GM23338 (cell line): ENCODE results near the gene UNC93B1. TPM values are rescaled to one million over a fixed set of nuclear protein-coding genes. Genes with fewer than 3 reads are reported as not detected.

Experiments used
- ATAC-seq: fragments of 200-7000 bp; cut with Tn5 transposase; 3 replicates; pipeline ENCODE4 v1.9.1; 2020
- DNase-seq: peaks from one replicate; pipeline ENCODE4 v3.0.0-alpha.2; 2015; ENCODE audit warnings: low spot score
- H2AFZ ChIP-seq: fragments of 200-600 bp; sonication (generic); 2 replicates; pipeline ENCODE4 v1.8.0; 2016; ENCODE audit warnings: antibody characterized with exemption, mild to moderate bottlenecking, moderate library complexity
- H3F3A ChIP-seq: fragments of 200-600 bp; sonication (generic); replicated peaks from 2 replicates; pipeline ENCODE4 v1.8.0; 2017; ENCODE audit warnings: antibody characterized with exemption, mixed run types, low read depth
- H3K27ac ChIP-seq: fragments of 200-600 bp; sonication (generic); 2 replicates; pipeline ENCODE4 v1.6.1; 2016; ENCODE audit warnings: low read depth
- H3K27me3 ChIP-seq: fragments of 200-600 bp; sonication (generic); 2 replicates; pipeline ENCODE4 v1.8.0; 2016; ENCODE audit warnings: mild to moderate bottlenecking, mixed run types, moderate library complexity; ENCODE audit not compliant: insufficient read depth
- H3K36me3 ChIP-seq: fragments of 200-600 bp; sonication (generic); 2 replicates; pipeline ENCODE4 v1.8.0; 2016; ENCODE audit warnings: mild to moderate bottlenecking; ENCODE audit not compliant: insufficient read depth
- H3K4me1 ChIP-seq: fragments of 200-600 bp; sonication (generic); 2 replicates; pipeline ENCODE4 v1.8.0; 2016; ENCODE audit warnings: mild to moderate bottlenecking, moderate library complexity; ENCODE audit not compliant: insufficient read depth
- H3K4me2 ChIP-seq: fragments of 200-600 bp; sonication (generic); 2 replicates; pipeline ENCODE4 v1.7.1; 2017; ENCODE audit warnings: mixed run types
- H3K4me3 ChIP-seq: fragments of 200-600 bp; sonication (generic); 2 replicates; pipeline ENCODE4 v1.6.1; 2016; ENCODE audit warnings: mixed run types
- H3K79me2 ChIP-seq: fragments of 200-600 bp; sonication (generic); replicated peaks from 2 replicates; pipeline ENCODE4 v1.8.0; 2017; ENCODE audit warnings: mild to moderate bottlenecking; ENCODE audit not compliant: insufficient read depth
- H3K9me2 ChIP-seq: fragments of 200-600 bp; sonication (generic); 2 replicates; pipeline ENCODE4 v1.8.0; 2017; ENCODE audit not compliant: insufficient read depth
- H4K20me1 ChIP-seq: fragments of 200-600 bp; sonication (generic); replicated peaks from 2 replicates; pipeline ENCODE4 v1.8.0; 2017; ENCODE audit warnings: mild to moderate bottlenecking; ENCODE audit not compliant: insufficient read depth
- H3K27ac Mint-ChIP-seq: 2 replicates; pipeline ENCODE4 v1.8.0; 2020; ENCODE audit warnings: inconsistent platforms, mild to moderate bottlenecking, moderate library complexity, mixed read lengths
- H3K27me3 Mint-ChIP-seq: 3 replicates; pipeline ENCODE4 v1.8.0; 2022; ENCODE audit warnings: low read depth, mild to moderate bottlenecking, moderate library complexity, mixed read lengths, inconsistent platforms; ENCODE audit not compliant: insufficient read depth, poor library complexity
- H3K36me3 Mint-ChIP-seq: 3 replicates; pipeline ENCODE4 v1.8.0; 2021; ENCODE audit warnings: low read depth, mild to moderate bottlenecking, inconsistent platforms, moderate library complexity, mixed read lengths
- H3K4me1 Mint-ChIP-seq: 3 replicates; pipeline ENCODE4 v1.8.0; 2020; ENCODE audit warnings: mild to moderate bottlenecking, inconsistent platforms, mixed read lengths
- H3K4me3 Mint-ChIP-seq: 3 replicates; pipeline ENCODE4 v1.8.0; 2021; ENCODE audit warnings: moderate library complexity, mild to moderate bottlenecking, inconsistent platforms, mixed read lengths
- H3K9me3 Mint-ChIP-seq: 3 replicates; pipeline ENCODE4 v1.8.0; 2020; ENCODE audit warnings: moderate library complexity, mild to moderate bottlenecking, inconsistent platforms, mixed read lengths
- CREB1 ChIP-seq: fragments of 250-450 bp; sonication (Bioruptor Pico); IDR thresholded peaks from 2 replicates; pipeline ENCODE4 v1.5.0; 2020; ENCODE audit warnings: low read depth, mild to moderate bottlenecking, moderate library complexity
- ETS1 ChIP-seq: IDR thresholded peaks from 2 replicates; pipeline ENCODE4 v1.6.1; 2016; ENCODE audit warnings: antibody characterized with exemption
- EZH2 ChIP-seq: fragments of 200-600 bp; sonication (generic); IDR thresholded peaks from one replicate; pipeline ENCODE4 v1.8.0; 2017; ENCODE audit warnings: antibody characterized with exemption, mild to moderate bottlenecking, low read depth; ENCODE audit not compliant: unreplicated experiment
- EZH2phosphoT487 ChIP-seq: fragments of 200-600 bp; sonication (generic); IDR thresholded peaks from one replicate; pipeline ENCODE4 v1.8.1; 2018; ENCODE audit warnings: antibody characterized with exemption; ENCODE audit not compliant: unreplicated experiment
- JUNB ChIP-seq: IDR thresholded peaks from one replicate; pipeline ENCODE4 v1.6.1; 2016; ENCODE audit warnings: antibody characterized with exemption; ENCODE audit not compliant: unreplicated experiment
- POLR2AphosphoS5 ChIP-seq: IDR thresholded peaks from 2 replicates; pipeline ENCODE4 v1.6.1; 2016; ENCODE audit warnings: antibody characterized with exemption, low read depth
- REST ChIP-seq: IDR thresholded peaks from one replicate; pipeline ENCODE4 v1.6.1; 2018; ENCODE audit warnings: antibody characterized with exemption; ENCODE audit not compliant: unreplicated experiment
- STAT1 ChIP-seq: IDR thresholded peaks from one replicate; pipeline ENCODE4 v1.6.1; 2016; ENCODE audit warnings: antibody characterized with exemption; ENCODE audit not compliant: unreplicated experiment
- ZNF114 ChIP-seq: fragments of 250-450 bp; sonication (Bioruptor Pico); IDR thresholded peaks from 2 replicates; pipeline ENCODE4 v1.5.0; 2020; ENCODE audit warnings: mild to moderate bottlenecking, moderate library complexity
- ZNF331 ChIP-seq: fragments of 250-450 bp; sonication (Bioruptor Pico); IDR thresholded peaks from 2 replicates; pipeline ENCODE4 v1.5.0; 2020; ENCODE audit warnings: low read depth, mild to moderate bottlenecking, moderate library complexity
- ZNF462 ChIP-seq: fragments of 250-450 bp; sonication (Bioruptor Pico); IDR thresholded peaks from 2 replicates; pipeline ENCODE4 v1.5.0; 2020; ENCODE audit warnings: mild to moderate bottlenecking, moderate library complexity
- polyA plus RNA-seq: library from polyadenylated mRNA; unstranded; fragments of >200 nt; fragmentation: Nextera tagmentation; extraction: Ambion mirVana; gene quantifications from 2 replicates; pipeline ENCODE4 v1.2.1, GENCODE V29; 2016
- total RNA-seq: library from RNA; depleted of rRNA; stranded (reverse); fragments of >200 nt; shearing (Covaris generic); gene quantifications from 2 replicates; pipeline ENCODE4 v1.2.3, GENCODE V29; 2014
- TF ChIP-seq, protein P1 (sequence below), 2 experiments: fragments of 200-600 bp in 1 of 2; sonication (generic) in 1 of 2; conservative IDR thresholded peaks; 2 replicates each; pipeline versions ENCODE4 v1.5.1 to v1.6.1; 2016 to 2017; ENCODE audit warnings: antibody characterized with exemption in 2 of 2, low read depth in 2 of 2, mild to moderate bottlenecking in 2 of 2, moderate library complexity in 1 of 2

UNC93B1 gene
- total and polyA plus RNA-seq, 2 experiments from 2014 or later = 16.2 to 34.4 TPM

DNA sequence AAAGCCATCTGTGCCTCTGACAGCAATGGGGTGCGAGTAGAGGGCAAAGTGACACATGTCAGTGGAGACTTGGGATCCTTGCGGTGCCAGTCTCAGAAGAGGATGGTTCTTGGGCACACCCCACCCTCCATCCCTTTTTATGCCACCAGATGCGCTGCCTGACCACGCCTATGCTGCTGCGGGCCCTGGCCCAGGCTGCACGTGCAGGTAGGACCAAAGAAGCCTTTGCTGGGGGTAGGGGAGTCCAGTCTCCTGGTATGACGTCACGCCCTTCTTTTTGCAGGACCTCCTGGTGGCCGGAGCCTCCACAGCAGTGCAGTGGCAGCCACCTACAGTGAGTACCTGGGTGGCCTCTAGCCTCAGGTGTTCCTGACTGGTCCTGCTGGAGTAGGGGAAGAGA is 28.1 kb upstream of the UNC93B1 start:
- peaks cover 18% of the 10 kb centered on the region for H3K27me3 Mint-ChIP-seq
- H3K4me2 ChIP-seq = no peak overlapping the region
- no peak overlapping the region for H3K27ac Mint-ChIP-seq
- TF ChIP-seq ZNF114 (CRISPR knock-in tag) (no peak), STAT1 (no peak), JUNB (no peak), CREB1 (CRISPR knock-in tag) (no peak), ZNF462 (no peak), EZH2phosphoT487 (no peak), ZNF331 (CRISPR knock-in tag) (no peak), ETS1 (no peak), POLR2AphosphoS5 (no peak), EZH2 (no peak), REST (no peak)
- TF ChIP-seq, protein P1, sequence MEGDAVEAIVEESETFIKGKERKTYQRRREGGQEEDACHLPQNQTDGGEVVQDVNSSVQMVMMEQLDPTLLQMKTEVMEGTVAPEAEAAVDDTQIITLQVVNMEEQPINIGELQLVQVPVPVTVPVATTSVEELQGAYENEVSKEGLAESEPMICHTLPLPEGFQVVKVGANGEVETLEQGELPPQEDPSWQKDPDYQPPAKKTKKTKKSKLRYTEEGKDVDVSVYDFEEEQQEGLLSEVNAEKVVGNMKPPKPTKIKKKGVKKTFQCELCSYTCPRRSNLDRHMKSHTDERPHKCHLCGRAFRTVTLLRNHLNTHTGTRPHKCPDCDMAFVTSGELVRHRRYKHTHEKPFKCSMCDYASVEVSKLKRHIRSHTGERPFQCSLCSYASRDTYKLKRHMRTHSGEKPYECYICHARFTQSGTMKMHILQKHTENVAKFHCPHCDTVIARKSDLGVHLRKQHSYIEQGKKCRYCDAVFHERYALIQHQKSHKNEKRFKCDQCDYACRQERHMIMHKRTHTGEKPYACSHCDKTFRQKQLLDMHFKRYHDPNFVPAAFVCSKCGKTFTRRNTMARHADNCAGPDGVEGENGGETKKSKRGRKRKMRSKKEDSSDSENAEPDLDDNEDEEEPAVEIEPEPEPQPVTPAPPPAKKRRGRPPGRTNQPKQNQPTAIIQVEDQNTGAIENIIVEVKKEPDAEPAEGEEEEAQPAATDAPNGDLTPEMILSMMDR (conservative IDR thresholded peaks at IDR 0.05; ENCODE audit: low read depth in 2 of 2) = no peak
- H3K27me3 ChIP-seq = no peaks in the 10 kb centered on the region
- peaks cover 13% of the 10 kb centered on the region for H3K79me2 ChIP-seq
- H3K9me3 Mint-ChIP-seq = no peaks in the 10 kb centered on the region
- H3K4me1 Mint-ChIP-seq = peaks cover 16% of the 10 kb centered on the region
- ATAC-seq (no peak), DNase-seq (no peak)
- H3K36me3 ChIP-seq = peaks cover 6% of the 10 kb centered on the region; the same call in 1 of the 2 replicates
- peak overlapping the region; percentile 94 for H3K4me3 Mint-ChIP-seq
- H3K4me3 ChIP-seq = peak overlapping the region; percentile 71; the same call in 1 of the 2 replicates
- peaks cover 3% of the 10 kb centered on the region; the same call in 1 of the 2 replicates for H3K4me1 ChIP-seq
- H2AFZ ChIP-seq = no peak overlapping the region
- no peaks in the 10 kb centered on the region for H4K20me1 ChIP-seq
- no peaks in the 10 kb centered on the region for H3K9me2 ChIP-seq
- peaks cover 15% of the 10 kb centered on the region for H3K36me3 Mint-ChIP-seq
- H3K27ac ChIP-seq = no peak overlapping the region
- H3F3A ChIP-seq = peaks cover under 1% of the 10 kb centered on the region; the same call in 1 of the 2 replicates
